Endothelial cell (in vitro differentiated cells): Measurements from ENCODE around the gene MGST1. TPM values are rescaled to one million over a fixed set of nuclear protein-coding genes. Genes with fewer than 3 reads are reported as not detected.
"Not testable (repeated sequence)": the region's sequence is repeated elsewhere in the genome, so short reads cannot be mapped to it uniquely, and the experiment has no call there.

Experiments used
- DNase-seq: peaks from one replicate; pipeline ENCODE4 v3.0.0; 2021; ENCODE audit warnings: low spot score
- H3K27ac Mint-ChIP-seq: one replicate; pipeline ENCODE4 v1.8.0; 2021; ENCODE audit warnings: mixed read lengths, inconsistent platforms; ENCODE audit not compliant: unreplicated experiment
- H3K27me3 Mint-ChIP-seq: one replicate; pipeline ENCODE4 v1.8.0; 2021; ENCODE audit warnings: mild to moderate bottlenecking, moderate library complexity, mixed read lengths, inconsistent platforms; ENCODE audit not compliant: unreplicated experiment
- H3K36me3 Mint-ChIP-seq: one replicate; pipeline ENCODE4 v1.8.0; 2021; ENCODE audit warnings: mild to moderate bottlenecking, low read depth, mixed read lengths, inconsistent platforms; ENCODE audit not compliant: unreplicated experiment
- H3K4me1 Mint-ChIP-seq: one replicate; pipeline ENCODE4 v1.8.0; 2021; ENCODE audit warnings: mild to moderate bottlenecking, mixed read lengths, inconsistent platforms; ENCODE audit not compliant: unreplicated experiment
- H3K4me3 Mint-ChIP-seq: one replicate; pipeline ENCODE4 v1.8.0; 2021; ENCODE audit warnings: mild to moderate bottlenecking, mixed read lengths, inconsistent platforms; ENCODE audit not compliant: unreplicated experiment
- H3K9me3 Mint-ChIP-seq: one replicate; pipeline ENCODE4 v1.8.0; 2021; ENCODE audit warnings: mixed read lengths, inconsistent platforms; ENCODE audit not compliant: unreplicated experiment
- total RNA-seq: library from RNA; stranded (reverse); fragmentation: NEBNext Ultra II Directional; extraction: Animal tissue kit (Norgen Biotek cat#: 25700); gene quantifications from one replicate; pipeline ENCODE4 v1.2.1, GENCODE V29; 2021; ENCODE audit not compliant: unreplicated experiment
- TF ChIP-seq, protein P1 (sequence below): fragments of 200-600 bp; sonication (generic); IDR thresholded peaks from one replicate; pipeline ENCODE4 v1.5.0; 2021; ENCODE audit warnings: antibody characterized with exemption; ENCODE audit not compliant: unreplicated experiment

Gene MGST1
- total RNA-seq, 1 donor from 2014 or later = 55.9 TPM

DNA sequence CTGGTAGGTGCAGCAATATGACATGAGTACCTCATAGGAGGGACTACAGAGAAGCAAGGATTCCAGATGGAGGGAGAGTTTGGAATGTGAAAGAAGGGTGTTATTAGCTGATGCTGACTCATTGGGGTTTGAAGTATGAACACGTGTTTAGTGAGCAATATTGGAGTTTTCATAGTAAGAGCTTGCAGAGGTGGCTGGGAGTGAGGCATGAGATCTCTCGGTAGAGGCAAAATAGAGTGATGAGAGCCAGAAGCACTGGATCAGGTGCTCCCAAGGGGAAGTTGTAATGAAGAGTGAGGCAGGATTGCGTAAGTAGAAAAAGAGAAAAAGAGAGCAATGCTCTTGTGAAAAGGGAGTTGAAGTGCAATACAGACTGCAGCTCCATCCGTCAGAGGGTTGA, 42.1 kb downstream of the MGST1 start:
- no peak overlapping the region for H3K27ac Mint-ChIP-seq
- H3K4me1 Mint-ChIP-seq = no peaks in the 10 kb centered on the region
- H3K4me3 Mint-ChIP-seq = no peak overlapping the region
- peaks cover 2% of the 10 kb centered on the region for H3K27me3 Mint-ChIP-seq
- TF ChIP-seq, protein P1, sequence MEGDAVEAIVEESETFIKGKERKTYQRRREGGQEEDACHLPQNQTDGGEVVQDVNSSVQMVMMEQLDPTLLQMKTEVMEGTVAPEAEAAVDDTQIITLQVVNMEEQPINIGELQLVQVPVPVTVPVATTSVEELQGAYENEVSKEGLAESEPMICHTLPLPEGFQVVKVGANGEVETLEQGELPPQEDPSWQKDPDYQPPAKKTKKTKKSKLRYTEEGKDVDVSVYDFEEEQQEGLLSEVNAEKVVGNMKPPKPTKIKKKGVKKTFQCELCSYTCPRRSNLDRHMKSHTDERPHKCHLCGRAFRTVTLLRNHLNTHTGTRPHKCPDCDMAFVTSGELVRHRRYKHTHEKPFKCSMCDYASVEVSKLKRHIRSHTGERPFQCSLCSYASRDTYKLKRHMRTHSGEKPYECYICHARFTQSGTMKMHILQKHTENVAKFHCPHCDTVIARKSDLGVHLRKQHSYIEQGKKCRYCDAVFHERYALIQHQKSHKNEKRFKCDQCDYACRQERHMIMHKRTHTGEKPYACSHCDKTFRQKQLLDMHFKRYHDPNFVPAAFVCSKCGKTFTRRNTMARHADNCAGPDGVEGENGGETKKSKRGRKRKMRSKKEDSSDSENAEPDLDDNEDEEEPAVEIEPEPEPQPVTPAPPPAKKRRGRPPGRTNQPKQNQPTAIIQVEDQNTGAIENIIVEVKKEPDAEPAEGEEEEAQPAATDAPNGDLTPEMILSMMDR = no peak
- DNase-seq = no peak
- no peaks in the 10 kb centered on the region for H3K36me3 Mint-ChIP-seq
- H3K9me3 Mint-ChIP-seq = no peaks in the 10 kb centered on the region

GRCh38 chr12:16392846-16393535, 45.5 kb downstream of the MGST1 start:
- Mint-ChIP-seq H3K27ac (no peak overlapping the region), H3K9me3 (no peaks in the 10 kb centered on the region), H3K4me3 (no peak overlapping the region), H3K4me1 (no peaks in the 10 kb centered on the region), H3K27me3 (peaks cover 2% of the 10 kb centered on the region), H3K36me3 (no peaks in the 10 kb centered on the region)
- TF ChIP-seq, protein P1 = no peak
- DNase-seq = no peak

- DNase-seq = no peak
- H3K27ac Mint-ChIP-seq = no peak overlapping the region
- peaks cover 2% of the 10 kb centered on the region for H3K27me3 Mint-ChIP-seq
- H3K36me3 Mint-ChIP-seq = no peaks in the 10 kb centered on the region
- no peaks in the 10 kb centered on the region for H3K9me3 Mint-ChIP-seq
- H3K4me3 Mint-ChIP-seq = no peak overlapping the region
- TF ChIP-seq, protein P1 = no peak
- H3K4me1 Mint-ChIP-seq = no peaks in the 10 kb centered on the region
Observed at GRCh38 chr12:16399101-16399500, 51.7 kb downstream of the MGST1 start.

DNA sequence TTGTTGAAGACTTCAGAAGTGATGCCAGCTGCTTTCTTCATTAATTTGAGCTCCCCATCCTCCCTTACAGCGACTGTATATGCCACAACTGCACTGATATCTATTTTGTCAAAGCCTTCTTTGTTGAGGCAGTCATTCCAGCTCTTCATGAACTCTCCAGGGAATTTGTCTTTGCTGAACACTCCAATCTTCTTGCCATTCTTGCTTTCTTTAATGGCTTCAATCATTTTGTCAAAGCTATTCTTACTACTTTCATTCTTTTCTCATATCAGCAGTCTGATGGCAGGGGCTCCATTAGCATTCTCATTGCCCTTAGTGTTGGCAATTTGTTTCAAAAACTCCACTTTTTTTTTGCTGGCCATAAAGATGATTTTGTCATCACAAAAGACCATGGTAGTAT, 54.4 kb downstream of the MGST1 start:
- H3K4me1 Mint-ChIP-seq, H3K27ac Mint-ChIP-seq, H3K27me3 Mint-ChIP-seq, H3K36me3 Mint-ChIP-seq, H3K4me3 Mint-ChIP-seq, H3K9me3 Mint-ChIP-seq, DNase-seq: not testable (repeated sequence)

DNA sequence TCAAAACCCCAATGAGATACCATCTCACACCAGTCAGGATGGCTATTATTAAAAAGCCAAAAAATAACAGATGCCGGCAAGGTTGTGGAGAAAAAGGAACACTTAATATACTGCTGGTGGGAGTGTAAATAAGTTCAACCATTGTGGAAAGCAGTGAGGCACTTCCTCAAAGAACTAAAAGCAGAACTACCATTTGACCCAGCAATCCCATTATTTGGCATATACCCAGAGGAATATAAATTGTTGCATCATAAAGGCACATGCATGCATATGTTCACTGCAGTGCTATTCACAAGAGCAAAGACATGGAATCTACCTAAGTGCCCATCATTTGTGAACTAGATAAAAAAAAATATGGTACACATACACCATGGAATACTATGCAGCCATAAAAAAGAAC, 59.9 kb downstream of the MGST1 start:
- H3K4me1 Mint-ChIP-seq = no peaks in the 10 kb centered on the region
- no peak for DNase-seq
- no peak overlapping the region for H3K4me3 Mint-ChIP-seq
- no peaks in the 10 kb centered on the region for H3K27me3 Mint-ChIP-seq
- no peak overlapping the region for H3K27ac Mint-ChIP-seq
- TF ChIP-seq, protein P1 = no peak
- no peaks in the 10 kb centered on the region for H3K9me3 Mint-ChIP-seq
- H3K36me3 Mint-ChIP-seq = no peaks in the 10 kb centered on the region

Other genes with a start within 250 kb of the MGST1 start
- not detected for gene SLC15A5, start 70.0 kb upstream of the MGST1 start, total RNA-seq